Right kidney (tissue), 1 donor: ENCODE measurements around the gene P2RY11.
A peak's percentile ranks its signal among the peaks of the same experiment; 100 is the strongest.

Experiments used
- DNase-seq: peaks from one replicate; pipeline ENCODE4 v3.0.0-alpha.2; 2016

P2RY11 gene

GRCh38 chr19:10092648-10093294 lies 18.7 kb upstream of the P2RY11 start:
- no peak for DNase-seq

- no peak for DNase-seq
Measured at GRCh38 chr19:10093295-10094186, 18.0 kb upstream of the P2RY11 start.

GRCh38 chr19:10095622-10095947 lies 15.9 kb upstream of the P2RY11 start:
- DNase-seq, result no peak

DNA sequence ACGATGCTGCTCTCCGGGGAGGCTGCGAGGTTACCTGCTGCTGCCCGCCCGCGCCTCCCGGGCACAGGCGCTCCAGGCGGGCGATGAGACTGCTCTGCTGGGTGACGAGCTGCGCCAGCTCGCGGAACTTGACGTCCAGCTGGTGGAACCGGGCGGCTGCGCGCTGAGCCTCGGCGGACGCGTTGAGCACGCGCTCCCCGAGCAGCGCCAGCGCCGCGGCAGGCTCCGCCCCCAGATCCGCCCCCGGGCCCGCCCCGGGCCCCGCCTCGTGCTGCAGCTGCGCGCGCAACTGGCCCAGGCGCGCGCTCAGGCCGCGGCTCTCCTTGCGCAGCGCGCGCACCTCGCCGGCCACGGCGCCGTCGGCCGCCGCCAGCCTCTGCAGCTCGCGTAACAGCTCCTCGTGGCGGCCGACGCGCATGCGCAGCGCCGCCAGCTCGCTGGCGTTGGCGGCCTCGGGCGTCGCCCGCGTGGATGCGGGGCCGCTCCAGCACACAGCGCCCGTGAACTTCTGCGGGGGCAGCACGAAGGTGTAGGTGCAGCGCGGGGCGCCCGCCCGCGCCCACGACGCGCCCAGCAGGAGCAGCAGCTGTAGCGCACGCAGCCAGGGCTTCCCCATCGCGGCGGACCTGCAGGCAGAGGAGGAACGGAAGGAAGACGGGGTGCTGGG lies 15.4 kb upstream of the P2RY11 start:
- DNase-seq, result peak; percentile 95

DNA sequence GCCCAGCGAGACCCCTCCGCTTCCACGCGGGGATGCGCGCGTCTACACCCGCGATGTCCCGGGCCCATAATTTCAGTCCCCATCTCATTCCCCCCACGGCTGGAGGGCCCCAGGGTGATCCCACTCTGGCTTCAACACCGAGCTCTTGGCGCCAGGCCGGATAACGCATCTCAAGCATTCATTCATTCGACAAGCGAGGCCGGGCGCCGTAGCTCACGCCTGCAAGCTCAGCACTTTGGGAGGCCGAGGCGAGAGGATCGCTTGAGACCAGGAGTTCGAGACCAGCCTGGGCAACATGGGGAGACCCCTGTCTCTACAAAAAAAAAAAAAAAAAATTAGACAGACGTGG lies 14.9 kb upstream of the P2RY11 start:
- no peak for DNase-seq

- no peak for DNase-seq
Measured at GRCh38 chr19:10100163-10100785, 11.2 kb upstream of the P2RY11 start.

GRCh38 chr19:10102787-10103236 lies 8.7 kb upstream of the P2RY11 start:
- peak; percentile 41 for DNase-seq

- no peak for DNase-seq
Measured at GRCh38 chr19:10104130-10104513, 7.4 kb upstream of the P2RY11 start.

DNA sequence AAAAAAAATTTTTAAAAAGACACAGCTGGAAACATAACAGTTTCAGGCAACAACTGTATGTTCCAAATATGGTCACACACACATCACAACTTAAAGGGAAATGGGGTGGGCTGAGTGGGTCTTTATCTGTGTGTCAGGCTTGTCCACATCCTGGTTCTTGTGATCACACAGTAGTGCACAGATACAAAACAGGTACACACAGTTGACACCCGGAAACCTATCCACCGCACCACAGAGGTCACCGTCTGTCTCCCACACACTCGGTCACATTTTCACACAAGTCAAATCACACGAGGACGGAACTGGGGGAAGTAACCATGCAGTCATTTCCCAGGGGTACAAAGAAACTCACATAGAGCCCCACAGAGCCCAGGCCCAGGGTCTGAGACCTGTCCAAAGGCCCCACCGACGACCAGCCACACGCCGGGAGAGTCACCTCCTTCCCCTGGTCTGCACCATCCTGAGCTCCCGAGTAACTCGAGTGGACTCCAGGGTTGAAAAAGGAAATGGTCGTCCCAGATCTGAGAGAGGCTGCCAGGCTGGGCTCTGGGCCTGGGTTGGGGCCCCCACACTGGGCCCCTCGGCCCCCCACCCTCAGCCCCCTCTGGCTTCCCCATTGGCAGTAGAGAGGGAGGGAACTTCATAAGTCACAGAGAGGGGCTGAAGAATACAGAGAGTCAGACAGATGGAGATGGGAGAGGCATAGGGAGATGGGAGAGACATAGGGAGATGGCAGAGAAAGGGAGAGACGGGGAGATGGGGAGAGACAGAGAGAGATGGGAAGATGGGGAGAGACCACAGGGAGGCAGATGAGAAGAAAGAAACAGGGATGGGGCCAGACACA lies 6.6 kb upstream of the P2RY11 start:
- no peak for DNase-seq

DNA sequence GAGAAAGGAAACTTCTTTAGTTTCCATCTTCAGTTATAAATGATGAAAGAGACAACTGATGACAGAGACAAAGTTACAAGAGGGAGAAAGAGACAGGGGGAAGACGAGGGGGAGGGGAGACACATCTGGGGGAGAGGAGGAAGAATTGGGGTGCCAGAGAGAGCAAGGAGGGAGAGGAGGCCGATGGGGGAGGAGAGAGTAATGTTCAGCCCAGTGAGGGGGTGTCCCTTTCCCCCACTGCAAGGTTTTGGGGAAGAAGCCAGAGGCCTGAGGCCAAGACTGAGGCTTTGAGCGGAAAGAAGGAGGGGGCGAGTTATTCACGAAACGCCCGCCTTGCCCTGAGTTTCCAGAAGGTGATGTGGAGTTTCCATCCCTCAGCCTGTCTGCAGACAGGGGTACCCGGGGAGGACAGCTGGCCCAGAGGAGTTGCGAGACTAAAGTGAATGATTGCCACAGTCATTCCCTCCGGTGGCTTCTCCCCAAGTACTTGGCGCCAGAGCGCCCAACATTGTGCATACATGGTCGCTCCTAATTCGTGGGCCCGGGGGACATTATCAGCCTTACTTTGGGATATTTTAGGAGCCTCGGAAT lies 5.9 kb upstream of the P2RY11 start:
- no peak for DNase-seq

DNA sequence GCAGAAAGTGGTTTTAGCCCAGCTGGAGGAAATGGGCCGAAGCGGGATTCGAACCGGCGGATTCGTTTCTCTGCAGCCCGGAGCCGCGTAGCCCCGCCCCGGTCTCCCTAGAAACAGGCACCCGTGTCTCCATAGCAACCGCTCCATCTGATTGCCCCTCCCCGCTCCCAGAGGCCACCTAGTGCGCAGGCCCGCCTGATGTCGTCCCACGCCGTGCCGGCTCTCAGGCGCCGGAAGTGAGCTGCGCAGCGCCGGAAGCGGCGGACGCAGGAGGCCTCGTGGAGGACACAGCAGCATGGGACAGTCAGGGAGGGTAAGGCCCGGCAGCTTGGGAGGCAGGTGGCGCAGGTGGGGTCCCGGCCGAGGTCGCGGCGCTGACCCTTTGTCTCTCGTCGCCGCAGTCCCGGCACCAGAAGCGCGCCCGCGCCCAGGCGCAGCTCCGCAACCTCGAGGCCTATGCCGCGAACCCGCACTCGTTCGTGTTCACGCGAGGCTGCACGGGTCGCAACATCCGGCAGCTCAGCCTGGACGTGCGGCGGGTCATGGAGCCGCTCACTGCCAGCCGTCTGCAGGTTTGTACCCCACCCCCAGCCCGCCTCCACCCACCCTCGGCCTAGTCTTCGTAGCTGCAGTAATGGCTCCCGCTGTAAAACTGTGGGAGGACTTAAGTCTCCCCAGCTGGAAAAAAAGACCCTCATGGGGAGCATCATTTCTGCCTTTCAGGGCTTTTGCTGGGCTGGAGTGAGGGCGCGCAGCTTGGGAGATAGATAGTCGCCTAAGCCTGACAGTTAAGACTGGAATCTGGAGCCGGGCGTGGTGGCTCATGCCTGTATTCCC lies 5.2 kb upstream of the P2RY11 start, which contains the start of gene PPAN:
TSS of gene PPAN (plus strand) at position 263 of the 837 bp plus-strand sequence. CDS start at position 296, 33 bp downstream.
- peak; percentile 85 for DNase-seq

GRCh38 chr19:10107254-10107653 lies 4.2 kb upstream of the P2RY11 start:
- DNase-seq, result no peak

GRCh38 chr19:10107817-10108367 lies 3.6 kb upstream of the P2RY11 start:
- DNase-seq, result no peak

DNA sequence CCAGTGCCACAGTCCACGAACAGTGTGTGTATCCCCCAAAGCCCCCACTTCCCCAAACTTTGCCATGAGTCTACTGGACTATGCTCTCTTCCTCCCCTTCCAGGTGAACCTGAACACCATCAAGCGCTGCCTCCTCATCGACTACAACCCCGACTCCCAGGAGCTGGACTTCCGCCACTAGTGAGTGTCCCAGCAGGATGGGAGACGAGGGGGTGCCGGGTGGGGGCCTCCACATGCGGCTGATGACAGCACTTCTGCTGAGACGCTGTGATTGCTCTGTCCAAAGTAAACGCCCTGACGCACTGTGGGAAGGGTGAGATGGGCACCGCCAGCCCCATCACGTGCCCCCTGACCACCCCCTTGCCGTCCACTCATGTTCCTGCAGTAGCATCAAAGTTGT lies 2.0 kb upstream of the P2RY11 start:
- DNase-seq, result no peak

DNA sequence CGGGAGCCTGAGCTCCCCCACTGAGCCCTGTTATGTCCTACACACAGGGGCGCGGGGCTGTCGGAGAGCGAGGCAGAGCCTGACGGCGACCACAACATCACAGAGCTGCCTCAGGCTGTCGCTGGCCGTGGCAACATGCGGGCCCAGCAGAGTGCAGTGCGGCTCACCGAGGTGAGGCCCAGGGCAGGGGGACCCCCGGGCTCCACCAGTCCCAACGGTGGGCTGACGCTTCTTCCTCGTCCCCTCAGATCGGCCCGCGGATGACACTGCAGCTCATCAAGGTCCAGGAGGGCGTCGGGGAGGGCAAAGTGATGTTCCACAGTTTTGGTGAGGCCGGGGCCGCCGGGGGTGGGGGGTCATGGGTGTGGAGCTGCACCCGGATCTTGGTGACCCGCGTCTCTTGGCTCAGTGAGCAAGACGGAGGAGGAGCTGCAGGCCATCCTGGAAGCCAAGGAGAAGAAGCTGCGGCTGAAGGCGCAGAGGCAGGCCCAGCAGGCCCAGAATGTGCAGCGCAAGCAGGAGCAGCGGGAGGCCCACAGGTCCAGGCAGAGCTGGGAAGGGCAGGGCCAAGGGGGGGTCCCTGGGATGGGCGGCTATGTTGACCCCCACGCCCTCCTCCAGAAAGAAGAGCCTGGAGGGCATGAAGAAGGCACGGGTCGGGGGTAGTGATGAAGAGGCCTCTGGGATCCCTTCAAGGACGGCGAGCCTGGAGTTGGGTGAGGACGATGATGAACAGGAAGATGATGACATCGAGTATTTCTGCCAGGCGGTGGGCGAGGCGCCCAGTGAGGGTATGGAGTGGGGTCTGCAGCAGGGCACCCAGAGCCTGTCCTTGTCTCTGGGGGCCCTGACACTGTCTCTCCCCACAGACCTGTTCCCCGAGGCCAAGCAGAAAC lies 1.2 kb upstream of the P2RY11 start:
- no peak for DNase-seq

DNA sequence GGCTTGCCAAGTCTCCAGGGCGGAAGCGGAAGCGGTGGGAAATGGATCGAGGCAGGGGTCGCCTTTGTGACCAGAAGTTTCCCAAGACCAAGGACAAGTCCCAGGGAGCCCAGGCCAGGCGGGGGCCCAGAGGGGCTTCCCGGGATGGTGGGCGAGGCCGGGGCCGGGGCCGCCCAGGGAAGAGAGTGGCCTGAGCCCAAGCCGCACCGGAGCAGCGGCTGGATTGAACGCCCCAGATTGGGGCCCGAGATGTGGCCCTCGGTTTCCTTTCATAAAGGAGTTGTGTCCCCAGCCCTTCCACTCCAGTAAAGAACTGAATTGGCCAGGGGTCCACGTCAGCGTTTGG lies 548 bp upstream of the P2RY11 start:
- no peak for DNase-seq

- no peak for DNase-seq
Measured at GRCh38 chr19:10112037-10112761, 706 bp downstream of the P2RY11 start.

DNA sequence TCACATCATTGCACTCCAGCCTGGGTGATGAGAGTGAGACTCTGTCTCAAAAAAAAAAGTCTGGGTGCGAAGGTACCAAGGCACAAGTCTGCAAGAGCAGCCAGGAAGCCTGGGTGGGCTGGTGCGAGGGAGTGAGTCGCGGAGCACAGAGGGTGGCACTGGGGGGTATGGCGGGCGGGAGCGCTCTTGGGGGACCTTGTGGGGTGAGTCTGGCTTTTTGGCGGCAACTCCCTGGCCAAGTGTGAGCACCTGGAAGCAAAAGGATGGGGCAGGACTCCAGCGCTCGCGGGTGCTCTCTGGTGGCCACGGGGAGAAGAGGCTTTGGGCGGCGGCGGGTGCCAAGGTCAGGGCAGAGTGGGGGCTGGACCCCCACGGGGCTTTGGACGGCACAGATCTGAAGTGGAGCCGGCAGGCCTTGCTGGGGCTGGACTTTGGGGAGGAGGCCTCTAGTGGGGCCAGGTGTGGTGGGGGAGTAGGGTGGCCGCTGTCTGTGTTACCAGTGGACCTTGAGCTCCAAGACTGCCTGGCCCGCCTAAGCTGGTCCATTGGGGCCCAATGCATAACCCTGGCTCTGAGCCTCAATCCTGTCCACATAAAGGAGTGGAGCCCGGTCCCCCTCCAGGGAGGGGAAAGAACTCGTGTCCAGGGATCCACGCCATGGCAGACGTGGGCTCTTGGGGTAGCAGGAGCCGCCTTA lies 1.6 kb downstream of the P2RY11 start:
- DNase-seq, result no peak
